Heart right ventricle (tissue), 16 donors: ENCODE measurements around the gene WWP2. TPM values are rescaled to one million over a fixed set of nuclear protein-coding genes. Genes with fewer than 3 reads are reported as not detected.

Source experiments
- ATAC-seq, 8 donors: fragments of 200-7000 bp; cut with Tn5 transposase; one replicate each; pipeline ENCODE4 v1.9.1; 2020; ENCODE audit warnings: mild to moderate bottlenecking in 8 of 8, moderate library complexity in 8 of 8, moderate number of reproducible peaks in 1 of 8
- DNase-seq, 2 donors: peaks; one replicate each; pipeline ENCODE4 v3.0.0-alpha.2; 2020
- H3K27ac ChIP-seq, 10 donors: fragments of 200-600 bp; sonication (generic) in 2 of 10; one replicate each; pipeline versions ENCODE4 v1.5.0 to v1.8.0; 2020 to 2022; ENCODE audit warnings: mild to moderate bottlenecking in 3 of 10
- H3K27me3 ChIP-seq, 7 donors: fragments of 200-600 bp; one replicate each; pipeline ENCODE4 v1.8.0; 2021 to 2022; ENCODE audit warnings: mild to moderate bottlenecking in 2 of 7
- H3K36me3 ChIP-seq, 9 donors: fragments of 200-600 bp; sonication (generic) in 1 of 9; one replicate each; pipeline versions ENCODE4 v1.5.0 to v1.8.0; 2020 to 2022; ENCODE audit warnings: mild to moderate bottlenecking in 2 of 9
- H3K4me1 ChIP-seq, 9 donors: fragments of 200-600 bp; sonication (generic) in 1 of 9; one replicate each; pipeline versions ENCODE4 v1.5.0 to v1.8.0; 2020 to 2022; ENCODE audit warnings: mild to moderate bottlenecking in 4 of 9
- H3K4me3 ChIP-seq, 10 donors: fragments of 200-600 bp; sonication (generic) in 2 of 10; one replicate each; pipeline versions ENCODE4 v1.5.0 to v1.8.0; 2020 to 2022; ENCODE audit warnings: mild to moderate bottlenecking in 7 of 10, moderate library complexity in 2 of 10
- H3K9me3 ChIP-seq, 11 donors: fragments of 200-600 bp in 10 of 11; sonication (generic) in 2 of 11; one replicate each; pipeline versions ENCODE4 v1.5.0 to v1.8.0; 2013 to 2022; ENCODE audit warnings: mild to moderate bottlenecking in 2 of 11, control low read depth in 1 of 11, moderate library complexity in 1 of 11
- CTCF ChIP-seq, 9 donors: fragments of 200-600 bp; sonication (generic) in 2 of 9; IDR thresholded peaks; one replicate each; pipeline versions ENCODE4 v1.5.0 to v1.8.0; 2021 to 2022; ENCODE audit warnings: antibody characterized with exemption in 9 of 9, mild to moderate bottlenecking in 5 of 9, moderate library complexity in 1 of 9
- whole genome bisulfite sequencing, 2 donors: extraction: QIAGEN DNeasy Blood & Tissue Kit; methylation state at CpG; one replicate each; pipeline ENCODE4 v1.1.7; 2013; ENCODE audit warnings: inconsistent platforms in 1 of 2; 5-methylcytosine and 5-hydroxymethylcytosine counted together
- intact Hi-C, 10 donors: fragments of 100-400 bp; cut with DNase I; formaldehyde crosslinking; loops; one replicate each; pipeline versions ENCODE4 v1.11.1 to v1.14.2; 2022
- polyA plus RNA-seq, 2 donors: library from polyadenylated mRNA; stranded (reverse); fragments of 200-250 nt; gene quantifications; one replicate each; pipeline ENCODE4 v1.2.3, GENCODE V29; 2013
- total RNA-seq, 10 donors: library from RNA; stranded (reverse); fragmentation: NEBNext Ultra II Directional in 3 of 10; extraction: Animal tissue kit (Norgen Biotek cat#: 25700) in 3 of 10; gene quantifications; one replicate each; pipeline versions ENCODE4 v1.2.1 to v1.2.4, GENCODE V29; 2021 to 2023
- donor health status: Arrhythmogenic right ventricular cardiomyopathy.
- donor health status: ischemic (EF 13 %, LVEDD 7.1; RV severe dilation, severe dysfunction).
- donor health status: healthy with polysubstance abuse.
- donor health status: DM: no; HTN: yes; CAD: no.
- donor health status: DM: no; HTN: no; CAD: no.
- donor health status: ischemic (EF 25% LVEDD 6.9; RV normal size, moderate dysfunction).
- donor health status: ischemic (EF 25% LVEDD 5.7; RV mildly dilated, moderate dysfunction).
- donor health status: healthy.
- donor health status: DM: yes; HTN: yes; CAD: no.
- donor health status: Ischemic cardiomyopathy.
- donor health status: ischemic (EF 35%, LVEDD 5.7; RV mildly dilated, moderate dysfunction).
- donor health status: nonischemic (EF 11% LVEDD 7.7; RV severe dilation, severe dysfunction).
- donor health status: DM: yes; HTN: yes; CAD: no.
- donor health status: PGD.
- donor health status: ischemic (EF 29% LVEDD 5.4; RV normal size, mild dysfunction).
- donor health status: nonischemic (EF 23%, LVEDD 6.1; RV moderate dilation, normal function).

Gene WWP2
- total and polyA plus RNA-seq, 12 donors = 9.0 to 31.1 (median 20.7) TPM

GRCh38 chr16:69939821-69940585, 177.9 kb downstream of the WWP2 start:
- Histone ChIP-seq H3K27me3 (no peaks in the 10 kb centered on the region), H3K4me3 (no peak overlapping the region), H3K4me1 (peaks cover 0 to 9% (median 0%) of the 10 kb centered on the region in 9 donors), H3K9me3 (no peaks in the 10 kb centered on the region), H3K36me3 (peaks cover 0 to 78% (median 44%) of the 10 kb centered on the region in 9 donors), H3K27ac (no peak overlapping the region)
- 94 to 95% methylated on average over 26 of the region's 26 CpGs for WGBS, 2 donors
- ATAC-seq (no peak), DNase-seq (no peak)
- intact Hi-C loops = no loop called here
- TF ChIP-seq CTCF (IDR thresholded peaks at IDR 0.05) = no peak

GRCh38 chr16:69940676-69941075, 178.5 kb downstream of the WWP2 start:
- no peak for TF ChIP-seq CTCF (IDR thresholded peaks at IDR 0.05)
- H3K4me3 ChIP-seq = no peak overlapping the region
- no peaks in the 10 kb centered on the region for H3K9me3 ChIP-seq
- H3K36me3 ChIP-seq = peaks cover 0 to 71% (median 41%) of the 10 kb centered on the region in 9 donors
- 95 to 97% methylated on average over 13 of the region's 13 CpGs for WGBS, 2 donors
- DNase-seq (no peak), ATAC-seq (no peak)
- no peak overlapping the region for H3K27ac ChIP-seq
- H3K27me3 ChIP-seq = no peaks in the 10 kb centered on the region
- peaks cover 0 to 9% (median 0%) of the 10 kb centered on the region in 9 donors for H3K4me1 ChIP-seq
- intact Hi-C loops = no loop called here

- intact Hi-C loops = no loop called here
- 90 to 97% methylated on average over 28 of the region's 28 CpGs for WGBS, 2 donors
- Histone ChIP-seq H3K27ac (no peak overlapping the region), H3K4me3 (no peak overlapping the region), H3K27me3 (no peaks in the 10 kb centered on the region), H3K4me1 (peaks cover 0 to 9% (median 0%) of the 10 kb centered on the region in 9 donors), H3K36me3 (peaks cover 0 to 63% (median 38%) of the 10 kb centered on the region in 9 donors), H3K9me3 (no peaks in the 10 kb centered on the region)
- no peak for TF ChIP-seq CTCF (IDR thresholded peaks at IDR 0.05)
- ATAC-seq = peak in 4 of 8 donors; percentile 11 to 33 (median 20)
- DNase-seq = no peak
Observed at GRCh38 chr16:69941251-69942098, 179.3 kb downstream of the WWP2 start.

- intact Hi-C loops = no loop called here
- TF ChIP-seq CTCF (IDR thresholded peaks at IDR 0.05) = no peak
- DNase-seq (no peak), ATAC-seq (peak in 3 of 8 donors; percentile 3 to 24 (median 14))
- peaks cover 0 to 9% (median 0%) of the 10 kb centered on the region in 9 donors for H3K4me1 ChIP-seq
- WGBS, 2 donors = 71 to 75% methylated on average over 11 of the region's 11 CpGs
- no peak overlapping the region for H3K27ac ChIP-seq
- H3K27me3 ChIP-seq = no peaks in the 10 kb centered on the region
- H3K36me3 ChIP-seq = peaks cover 0 to 57% (median 32%) of the 10 kb centered on the region in 9 donors
- no peaks in the 10 kb centered on the region for H3K9me3 ChIP-seq
- H3K4me3 ChIP-seq = no peak overlapping the region
Observed at GRCh38 chr16:69942099-69942491, 180.0 kb downstream of the WWP2 start.
